OCI-LY1 (cell line): ENCODE results near the gene FTO.

Experiments used
- CTCF ChIP-seq: fragments of 200-600 bp; sonication (generic), shearing (Covaris generic); IDR thresholded peaks from 2 replicates; pipeline ENCODE4 v1.5.1; 2017; ENCODE audit warnings: mild to moderate bottlenecking, antibody characterized with exemption, low read length, moderate library complexity, mixed read lengths
- EZH2 ChIP-seq: fragments of 200-600 bp; sonication (generic), shearing (Covaris generic); IDR thresholded peaks from 2 replicates; pipeline ENCODE4 v1.8.0; 2017; ENCODE audit warnings: borderline replicate concordance, mixed run types, mild to moderate bottlenecking, antibody characterized with exemption, low read length, moderate library complexity, mixed read lengths

GRCh38 chr16:53745086-53745485 lies 41.1 kb downstream of the FTO start:
- TF ChIP-seq CTCF (no peak), EZH2 (no peak)
